ENCODE data around the gene LRRC47. TPM values are rescaled to one million over a fixed set of nuclear protein-coding genes. Genes with fewer than 3 reads are reported as not detected.

Gene LRRC47
- total RNA-seq, 1 donor from 2014 or later, result 54.0 TPM

DNA sequence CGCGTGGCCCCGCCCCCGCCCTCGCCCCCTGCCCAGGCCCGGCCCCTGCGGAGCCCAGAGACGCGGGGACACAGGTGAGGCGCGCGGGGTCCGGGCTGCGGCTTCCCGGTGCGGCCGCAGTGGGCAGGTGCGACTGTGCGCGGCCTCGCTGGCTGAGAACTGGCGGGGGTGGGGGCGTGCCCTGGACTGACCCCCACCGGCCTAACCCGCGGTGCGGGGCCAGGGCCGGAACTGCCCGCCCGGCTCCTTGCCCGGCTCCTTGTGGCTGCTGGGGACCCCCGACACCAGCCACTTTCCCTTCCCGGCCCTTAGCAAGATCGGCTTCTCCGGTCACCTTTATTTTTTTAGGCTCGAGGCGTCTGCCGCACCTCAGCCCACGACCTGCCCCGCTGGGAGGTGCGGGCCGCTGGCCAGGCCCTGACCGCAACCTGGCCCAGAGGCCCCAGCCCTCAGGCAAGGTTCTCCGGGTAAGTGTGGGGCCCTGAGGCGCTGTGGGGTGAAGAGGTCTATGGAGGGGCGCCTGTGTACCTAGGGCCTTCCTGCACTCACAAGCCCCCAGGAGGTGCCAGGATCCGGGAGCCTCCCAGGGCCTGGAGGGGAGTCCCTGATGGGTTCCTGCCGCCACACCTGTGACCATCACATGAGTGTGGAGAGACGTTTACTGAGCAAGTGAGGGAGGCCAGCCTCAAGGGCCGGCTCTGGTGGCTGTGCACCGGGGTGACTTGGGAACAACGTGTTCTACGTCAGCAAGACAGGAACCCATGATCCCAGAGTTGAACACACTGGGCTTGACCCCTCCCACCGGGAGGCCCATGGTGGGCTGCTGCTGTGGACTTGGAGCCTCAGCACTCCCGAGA is 23.4 kb downstream of the LRRC47 start, which contains the start of gene SMIM1:
TSS of gene SMIM1 (plus strand) at position 35 of the 857 bp plus-strand sequence. CDS start 2,625 bp downstream, outside the sequence.
- DNase-seq (ENCODE audit: low spot score), result no peak

DNA sequence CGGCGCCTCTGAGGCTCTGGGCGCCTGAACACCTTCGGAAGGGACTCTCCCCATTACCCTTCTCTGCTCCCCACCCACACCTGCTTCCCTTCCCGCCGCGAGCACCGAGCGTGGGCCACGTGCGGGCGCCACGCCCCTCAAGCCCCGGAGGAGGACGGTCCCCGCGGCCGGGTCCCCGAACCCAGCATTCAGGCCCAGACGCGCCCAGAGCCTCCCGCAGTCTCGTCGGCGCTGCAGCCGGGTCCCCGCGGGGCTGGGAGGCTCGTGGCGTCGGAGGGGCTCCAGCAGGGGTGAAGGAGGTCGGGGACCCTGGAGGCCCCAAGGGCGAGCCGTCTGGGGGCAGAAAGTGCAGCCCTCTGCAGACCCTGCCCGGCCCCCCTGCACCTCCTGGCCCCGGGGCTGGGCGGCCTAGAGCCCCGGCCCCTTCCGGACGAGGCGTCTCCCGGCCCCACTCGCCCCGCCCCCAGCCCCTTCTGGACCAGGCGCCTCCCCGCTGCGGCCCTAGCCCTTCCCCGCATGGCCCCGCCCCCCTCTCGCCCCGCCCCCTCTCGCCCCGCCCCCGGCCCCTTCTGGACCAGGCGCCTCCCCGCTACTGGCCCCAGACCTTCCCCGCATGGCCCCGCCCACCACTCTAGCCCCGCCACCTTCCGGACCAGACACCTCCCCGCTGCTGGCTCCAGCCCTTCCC is 24.1 kb downstream of the LRRC47 start:
- peak; percentile 93 for DNase-seq (ENCODE audit: low spot score)

DNA sequence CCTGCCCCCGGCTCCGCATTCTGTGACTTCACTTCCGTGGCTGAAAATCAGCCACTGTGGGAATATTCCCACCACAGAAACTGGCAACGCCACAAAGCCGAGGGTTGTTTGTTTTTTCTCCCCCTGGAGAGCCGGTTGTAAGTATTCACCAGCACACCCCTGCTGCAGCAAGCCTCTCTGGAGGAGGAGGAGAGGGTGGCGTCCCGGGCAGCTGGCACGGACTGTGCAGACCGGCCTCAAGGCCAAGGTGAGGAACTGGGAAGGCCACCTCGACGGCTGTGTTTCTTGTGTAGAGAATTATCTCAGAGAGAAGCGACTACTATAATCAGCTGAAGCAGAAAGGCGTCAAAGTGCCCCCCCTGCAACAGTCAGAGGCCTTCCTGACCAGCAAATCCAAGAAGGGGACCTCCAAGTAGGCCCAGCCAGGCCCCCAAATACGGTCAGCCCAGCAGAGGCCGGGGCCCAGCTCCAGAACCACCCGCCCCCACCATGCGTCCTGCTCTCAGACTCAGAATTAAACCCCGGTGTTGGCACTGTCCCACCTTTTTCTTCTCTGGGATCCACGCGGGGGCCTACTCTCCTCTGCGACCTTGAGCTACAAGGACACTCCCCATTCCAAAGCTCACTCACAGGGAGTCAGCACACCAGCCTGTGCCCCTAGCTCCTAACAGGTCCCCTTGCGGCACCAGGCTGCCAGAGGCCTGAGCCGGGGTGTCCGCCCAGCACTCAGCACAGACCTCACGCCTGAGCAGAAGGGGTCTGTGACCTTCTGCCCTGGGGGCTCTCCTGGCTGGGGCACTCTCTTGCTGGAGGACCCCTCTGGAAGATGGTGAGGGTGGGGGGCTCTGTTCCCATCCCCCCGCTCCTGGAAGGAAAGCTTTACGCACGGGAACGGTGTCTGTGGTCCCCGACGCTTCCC is 24.9 kb downstream of the LRRC47 start:
- DNase-seq (ENCODE audit: low spot score), result no peak

DNA sequence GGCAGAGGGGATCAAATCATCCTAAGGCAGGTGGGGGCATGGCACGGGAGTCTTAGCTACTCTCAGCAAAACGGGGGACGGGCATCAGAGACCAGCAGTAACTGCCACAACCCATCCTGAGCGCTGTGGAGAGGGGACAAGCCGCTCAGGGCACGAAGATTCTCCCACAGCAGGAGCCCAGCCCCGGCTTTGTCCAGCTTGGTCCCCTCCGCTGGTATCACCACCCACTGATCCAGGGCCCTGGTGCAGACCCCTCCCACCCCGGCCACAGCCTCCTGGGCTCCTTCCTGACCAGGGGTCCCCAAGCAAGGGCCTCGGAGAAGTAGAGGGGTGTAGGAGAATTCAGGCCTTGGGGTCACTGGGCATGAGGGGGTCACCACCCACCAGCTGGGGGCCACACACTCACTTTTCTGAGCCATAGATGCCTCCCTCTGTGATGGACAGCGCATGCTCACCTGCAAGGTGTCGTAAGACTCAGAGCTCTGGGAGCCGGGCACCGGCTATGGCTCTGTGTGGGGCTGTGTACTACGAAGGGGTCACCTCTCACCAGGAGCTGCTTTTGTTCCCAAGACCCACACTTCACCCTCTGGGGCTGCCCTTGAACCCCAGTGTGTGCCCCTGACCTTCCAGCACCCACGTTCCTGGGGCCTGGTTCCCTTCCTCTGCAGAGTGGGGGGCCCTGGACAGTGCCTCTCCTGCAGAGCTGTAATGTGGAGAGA is 26.1 kb downstream of the LRRC47 start:
- DNase-seq (ENCODE audit: low spot score), result no peak

DNA sequence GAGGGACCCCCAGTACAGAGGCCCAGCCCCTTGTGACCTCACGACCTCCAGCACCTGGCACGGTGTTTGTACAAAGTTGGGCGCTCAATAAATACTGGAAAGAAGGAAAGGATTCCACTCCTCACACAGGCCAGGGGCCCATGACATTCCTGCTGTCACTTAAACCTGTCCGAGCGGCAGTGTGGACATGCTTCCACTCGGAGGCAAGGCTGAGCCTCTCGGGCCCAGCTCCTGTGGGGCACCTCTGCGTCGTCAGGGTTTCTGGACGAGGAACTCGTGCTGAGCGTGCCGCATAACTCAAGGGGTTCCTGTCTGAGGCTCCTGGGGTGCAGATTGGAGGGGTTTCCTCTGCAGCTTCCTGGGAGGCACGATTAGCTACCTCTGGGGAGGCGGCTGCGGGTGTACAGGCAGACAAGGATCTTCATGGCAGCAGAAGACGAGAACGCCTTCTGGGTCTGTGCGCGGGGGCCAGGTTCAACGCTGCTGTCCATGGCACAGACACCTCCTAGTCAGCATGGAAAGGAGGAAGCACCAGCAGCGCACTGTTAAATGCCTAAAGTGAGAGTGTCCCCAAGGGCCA is 27.4 kb downstream of the LRRC47 start:
- no peak for DNase-seq (ENCODE audit: low spot score)

DNA sequence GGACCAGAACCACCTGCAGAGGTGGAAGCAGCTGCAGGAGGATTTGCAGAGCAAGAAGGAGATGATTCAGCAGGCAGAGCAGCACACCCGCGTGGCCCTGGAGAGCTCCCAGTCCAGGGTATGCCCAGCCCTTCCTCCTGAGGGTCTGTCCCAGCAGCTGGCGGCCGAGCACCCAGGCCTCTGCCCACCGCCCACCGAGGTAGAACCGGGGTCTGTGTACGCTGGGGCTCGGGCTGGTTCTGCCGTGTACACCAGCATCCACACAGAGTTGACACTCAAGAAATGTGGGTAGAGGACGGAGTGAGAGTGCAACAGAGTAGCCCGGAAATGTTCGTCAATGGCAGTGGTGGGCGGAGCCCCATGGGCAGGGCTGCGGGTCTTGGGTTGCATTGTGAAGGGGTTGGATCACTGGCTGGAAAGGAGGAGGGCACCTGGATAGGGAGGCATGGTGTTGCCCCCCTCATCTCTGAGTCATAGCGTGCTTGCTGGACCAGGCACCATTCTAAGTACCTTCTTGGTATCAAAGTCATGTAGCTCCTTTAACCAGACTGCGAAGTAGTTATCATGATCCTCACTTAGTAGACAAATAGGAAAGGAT is 28.9 kb downstream of the LRRC47 start:
- DNase-seq (ENCODE audit: low spot score), result no peak

- no peak for DNase-seq (ENCODE audit: low spot score)
Measured at GRCh38 chr1:3763351-3764125, 32.8 kb downstream of the LRRC47 start.

- no peak for DNase-seq (ENCODE audit: low spot score)
Measured at GRCh38 chr1:3762873-3763228, 33.4 kb downstream of the LRRC47 start.

DNA sequence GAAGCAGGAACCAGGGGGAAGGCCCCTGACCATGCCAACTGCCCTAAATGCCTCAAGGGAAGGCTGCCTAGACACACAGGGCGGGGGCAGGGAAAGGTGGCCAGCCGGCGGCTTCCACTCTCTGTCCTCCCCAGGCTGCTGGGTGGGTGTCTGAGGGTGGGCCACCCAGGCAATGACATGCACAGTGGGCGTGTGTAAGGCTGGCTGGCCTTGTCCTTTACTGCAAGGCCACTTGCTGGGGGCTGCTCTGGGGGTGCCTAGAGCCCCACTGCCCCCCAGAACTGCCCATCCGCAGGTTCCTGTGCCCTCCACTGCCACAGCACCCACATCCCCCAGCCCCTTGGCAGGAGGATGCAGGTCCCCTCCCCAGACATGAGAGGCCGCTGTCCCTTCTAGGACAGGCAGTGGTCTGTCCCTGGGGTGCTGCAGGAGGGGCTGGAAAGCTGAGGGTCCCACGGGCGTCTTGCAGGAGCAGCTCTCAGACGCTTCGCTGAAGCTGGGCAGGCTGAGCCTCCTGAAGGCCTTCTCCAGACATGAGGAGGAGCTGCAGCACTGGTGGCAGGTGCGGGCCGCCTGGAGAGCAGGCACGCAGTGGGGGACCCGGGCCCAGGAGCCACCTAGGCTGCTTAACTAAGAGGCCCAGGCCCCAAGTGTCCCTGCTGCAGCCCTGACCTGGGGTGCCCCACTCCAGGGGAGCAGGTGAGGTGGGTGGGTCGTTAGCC is 34.0 kb downstream of the LRRC47 start:
- DNase-seq (ENCODE audit: low spot score), result no peak

DNA sequence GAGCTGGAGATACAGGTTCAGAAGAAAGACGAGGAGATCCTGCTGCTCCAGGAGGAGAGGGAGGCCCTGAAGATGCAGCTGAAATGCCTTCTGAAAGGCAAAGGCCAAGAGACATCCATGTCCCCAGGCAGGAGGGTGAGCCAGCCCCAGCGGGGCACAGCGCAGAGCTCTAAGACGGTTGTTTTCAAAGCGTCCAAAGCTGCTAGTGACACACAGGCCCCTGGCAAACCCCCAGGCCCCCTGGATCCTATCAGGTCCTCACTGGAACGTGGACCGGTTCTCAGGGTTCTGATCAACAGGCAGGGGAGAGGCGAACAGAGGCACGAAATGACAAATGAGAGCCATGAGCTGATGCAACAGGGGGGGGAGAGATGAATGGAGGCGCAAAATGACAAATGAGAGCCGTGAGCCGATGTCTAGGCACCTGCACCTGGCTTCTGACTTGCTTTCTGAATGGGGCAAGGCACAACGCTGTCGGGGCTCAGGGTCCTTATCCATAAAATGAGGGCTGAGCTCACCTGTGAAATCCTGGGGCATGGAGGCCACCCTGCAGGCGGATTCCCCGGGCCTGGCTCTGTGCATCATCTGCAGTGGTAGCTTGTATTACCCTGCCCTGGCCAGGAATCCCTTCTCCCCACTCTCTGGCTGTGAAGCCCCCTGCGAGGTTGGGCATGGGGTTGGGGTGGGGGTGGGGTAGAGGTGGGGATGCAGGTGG is 34.8 kb downstream of the LRRC47 start:
- DNase-seq (ENCODE audit: low spot score), result no peak

GRCh38 chr1:3759796-3760195 is 36.5 kb downstream of the LRRC47 start:
- no peak for DNase-seq (ENCODE audit: low spot score)

DNA sequence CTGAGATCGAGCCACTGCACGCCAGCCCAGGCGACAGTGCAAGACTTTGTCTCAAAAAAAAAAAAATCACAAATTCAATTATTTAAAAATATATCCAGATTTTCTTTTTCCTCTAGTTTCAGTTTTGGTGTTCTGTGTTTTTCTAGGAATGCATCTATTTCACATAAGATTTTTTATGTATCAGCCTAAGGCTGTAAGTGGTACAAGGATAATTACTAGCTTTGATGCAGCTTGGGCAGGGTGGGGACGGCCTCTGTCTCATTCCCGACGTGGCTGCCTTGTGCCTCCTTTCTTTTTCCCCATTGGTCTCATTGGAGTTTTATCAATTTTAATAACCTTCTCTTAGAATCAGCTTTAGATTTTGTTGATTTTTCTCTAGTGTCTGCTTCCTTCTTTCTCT is 37.1 kb downstream of the LRRC47 start:
- no peak for DNase-seq (ENCODE audit: low spot score)

DNA sequence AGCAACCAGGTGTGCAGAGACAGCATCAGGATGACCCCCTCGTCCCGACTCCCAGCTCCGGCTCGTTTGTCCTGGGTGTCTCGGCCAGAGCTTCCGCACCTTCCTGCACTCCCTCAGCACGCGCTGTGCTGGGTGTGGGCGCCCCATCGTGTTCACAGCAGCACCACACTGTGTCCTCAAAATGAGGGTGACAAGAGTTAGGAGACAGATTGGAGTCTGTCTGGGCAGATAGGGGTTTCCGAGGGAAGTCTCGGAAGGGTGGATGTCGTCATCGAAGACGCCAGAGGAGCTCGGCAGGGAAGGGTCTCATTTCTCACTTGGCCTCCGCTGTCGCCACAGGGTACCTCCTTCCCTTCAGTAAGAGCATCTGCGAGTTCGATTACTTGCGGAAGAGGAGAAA is 39.9 kb downstream of the LRRC47 start:
- no peak for DNase-seq (ENCODE audit: low spot score)

DNA sequence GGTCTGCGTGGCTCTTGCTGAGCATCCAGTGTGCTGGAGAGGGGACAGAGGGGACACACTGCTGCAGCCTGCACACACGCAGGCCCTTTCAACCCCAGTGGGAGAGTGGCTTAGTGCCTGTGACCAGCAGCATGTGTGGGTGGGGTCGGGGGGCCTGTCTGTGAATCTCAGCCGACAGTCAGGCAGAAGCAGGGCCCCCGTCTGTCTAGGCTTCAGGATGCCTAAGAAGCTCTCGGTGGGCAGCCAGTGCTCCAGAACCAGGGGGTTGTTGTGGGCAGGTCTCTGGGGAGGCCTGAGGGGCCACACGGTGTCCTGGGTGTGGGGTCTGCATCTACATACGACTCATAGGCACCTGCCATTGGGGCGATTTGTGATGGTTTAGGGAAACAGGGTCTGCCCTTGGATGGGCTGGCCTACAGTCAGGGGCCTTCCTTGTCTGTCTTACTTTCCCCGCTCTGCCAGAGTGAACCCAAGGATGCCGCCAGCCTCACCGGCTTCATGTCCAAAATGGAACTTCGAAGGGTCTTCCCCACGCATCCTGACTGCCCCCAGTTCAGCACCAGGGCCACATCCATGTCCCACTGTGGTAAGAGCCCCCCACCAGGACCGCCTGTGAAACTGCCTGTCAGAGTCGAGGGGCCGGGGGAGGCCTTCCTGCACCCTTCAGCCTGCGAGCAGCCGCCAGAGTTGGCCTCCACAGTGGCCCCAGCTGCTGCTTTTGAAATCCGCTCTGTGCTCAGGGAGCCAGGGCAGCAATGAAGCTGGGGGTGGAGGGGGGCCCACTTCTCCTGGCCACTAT is 42.4 kb downstream of the LRRC47 start:
- no peak for DNase-seq (ENCODE audit: low spot score)

GRCh38 chr1:3752400-3752945 is 43.8 kb downstream of the LRRC47 start, which contains the start of gene CCDC27:
Gene CCDC27 (plus strand): TSS chr1:3752450. CDS start chr1:3752482, 32 bp downstream.
- DNase-seq (ENCODE audit: low spot score), result no peak

DNA sequence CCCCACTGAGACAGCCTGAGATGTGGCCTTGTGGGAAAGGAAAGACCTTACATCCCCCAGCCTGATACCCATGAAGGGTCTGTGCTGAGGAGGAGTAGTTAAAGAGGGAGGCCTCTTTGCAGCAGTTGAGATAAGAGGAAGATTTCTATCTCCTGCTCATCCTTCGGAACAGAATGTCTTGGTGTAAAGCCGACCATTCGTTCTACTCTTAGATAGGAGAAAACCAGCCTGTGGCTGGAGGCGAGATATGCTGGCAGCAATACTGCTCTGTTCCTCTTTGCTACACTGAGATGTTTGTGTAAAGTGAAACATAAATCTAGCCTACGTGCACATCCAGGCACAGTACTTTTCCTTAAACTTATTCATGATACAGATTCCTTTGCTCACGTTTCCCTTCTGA is 45.6 kb downstream of the LRRC47 start:
- DNase-seq (ENCODE audit: low spot score), result no peak

DNA sequence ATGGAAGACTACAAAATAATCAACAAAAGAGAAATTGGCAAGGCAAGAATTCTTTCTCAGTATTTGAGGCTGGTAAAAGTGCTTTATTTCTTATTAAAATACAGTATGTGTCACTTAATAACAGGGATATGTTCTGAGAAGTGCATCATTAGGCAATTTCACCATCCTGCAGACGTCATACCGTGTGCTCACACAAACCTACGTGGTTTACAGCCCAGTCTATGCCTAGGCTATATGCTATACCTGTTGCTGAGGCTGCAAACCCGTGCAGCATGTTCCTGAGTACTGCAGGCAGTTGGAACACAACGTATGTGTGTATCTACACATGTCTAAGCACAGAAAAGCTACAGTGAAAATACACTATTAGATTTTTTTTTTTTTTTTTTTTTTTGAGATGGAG is 46.8 kb downstream of the LRRC47 start:
- no peak for DNase-seq (ENCODE audit: low spot score)

All from ureter (tissue), 1 donor.